NOMO-1 treated with DMSO at 0.1 percent for 48 hours (cell line): ENCODE measurements around the gene PIK3R3.

Experiments
- DNase-seq: peaks from one replicate; lab custom pipeline; 2025; ENCODE audit not compliant: unreplicated experiment; lab: John Stamatoyannopoulos, UW

PIK3R3 gene

DNA sequence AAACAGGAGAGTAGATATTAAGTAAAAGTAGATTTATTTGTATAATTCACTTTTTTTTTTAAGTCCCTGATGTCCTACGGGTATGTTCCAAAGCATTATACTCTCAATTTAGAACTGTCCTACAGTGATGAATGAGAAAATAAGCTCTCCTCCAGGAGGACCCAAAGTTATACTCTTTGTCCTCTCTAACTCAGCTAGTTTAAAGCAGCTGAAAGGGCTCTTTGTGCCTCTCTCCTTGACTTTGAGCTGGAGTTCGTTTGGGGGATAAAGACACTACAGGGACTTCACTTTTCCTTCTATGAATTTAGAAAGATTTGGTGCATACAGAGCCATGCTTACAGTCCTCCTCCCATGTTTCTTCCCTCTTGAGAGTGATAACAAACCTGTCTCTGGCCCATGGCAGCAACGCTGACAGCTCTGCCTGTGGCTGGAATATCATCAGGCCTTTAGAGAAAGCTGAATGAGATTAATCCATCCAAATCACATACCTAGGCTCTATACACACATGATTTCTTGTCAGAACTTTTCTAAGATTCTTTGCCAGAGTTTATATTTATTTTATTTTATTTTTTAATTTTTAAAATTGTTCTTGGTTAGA lies 134.3 kb downstream of the PIK3R3 start:
- no peak for DNase-seq

GRCh38 chr1:45995298-45995697 lies 137.1 kb downstream of the PIK3R3 start:
- DNase-seq: no peak

- no peak for DNase-seq
These were observed 138.0 kb downstream of the PIK3R3 start for GRCh38 chr1:45994423-45994822.
